GM19455 (cell line): ENCODE measurements around the gene PLA2R1.

Experiments
- ATAC-seq: cut with Tn5 transposase; IDR thresholded peaks from one replicate; pipeline ENCODE4 v1.9.1; 2021; ENCODE audit not compliant: unreplicated experiment

Gene PLA2R1

GRCh38 chr2:160062292-160063005, at the start of gene PLA2R1:
Gene PLA2R1 (minus strand): TSS chr2:160062615. CDS start chr2:160062403, 212 bp downstream.
- no peak for ATAC-seq

- ATAC-seq = no peak
Observed at GRCh38 chr2:160110674-160111239, 48.3 kb upstream of the PLA2R1 start.

GRCh38 chr2:160109939-160110673, 47.7 kb upstream of the PLA2R1 start:
- ATAC-seq = peak; percentile 64

GRCh38 chr2:160109243-160109642, 46.8 kb upstream of the PLA2R1 start:
- no peak for ATAC-seq

GRCh38 chr2:160108646-160109045, 46.2 kb upstream of the PLA2R1 start:
- ATAC-seq = no peak

GRCh38 chr2:160105366-160105765, 43.0 kb upstream of the PLA2R1 start:
- no peak for ATAC-seq

- no peak for ATAC-seq
Observed at GRCh38 chr2:160104115-160104514, 41.7 kb upstream of the PLA2R1 start.

GRCh38 chr2:160097326-160097725, 34.9 kb upstream of the PLA2R1 start:
- no peak for ATAC-seq

GRCh38 chr2:160096409-160096808, 34.0 kb upstream of the PLA2R1 start:
- ATAC-seq = no peak

- no peak for ATAC-seq
Observed at GRCh38 chr2:160092445-160092844, 30.0 kb upstream of the PLA2R1 start.

GRCh38 chr2:160091381-160091780, 29.0 kb upstream of the PLA2R1 start:
- ATAC-seq = no peak

- no peak for ATAC-seq
Observed at GRCh38 chr2:160087854-160088745, 25.7 kb upstream of the PLA2R1 start.

GRCh38 chr2:160085662-160086061, 23.2 kb upstream of the PLA2R1 start:
- ATAC-seq = no peak

GRCh38 chr2:160077912-160078810, 15.7 kb upstream of the PLA2R1 start:
- ATAC-seq = no peak

- no peak for ATAC-seq
Observed at GRCh38 chr2:160076914-160077313, 14.5 kb upstream of the PLA2R1 start.

GRCh38 chr2:160076241-160076640, 13.8 kb upstream of the PLA2R1 start:
- ATAC-seq = no peak

GRCh38 chr2:160075171-160075570, 12.8 kb upstream of the PLA2R1 start:
- ATAC-seq = no peak

- ATAC-seq = no peak
Observed at GRCh38 chr2:160073284-160073888, 11.0 kb upstream of the PLA2R1 start.

GRCh38 chr2:160068906-160069305, 6.5 kb upstream of the PLA2R1 start:
- no peak for ATAC-seq

- no peak for ATAC-seq
Observed at GRCh38 chr2:160064916-160065315, 2.5 kb upstream of the PLA2R1 start.
